BLaER1 treated with 17β-estradiol and CSF1 and Interleukin-3, amounts not matched to agents 10 nM and 100 nM (cell line): Measurements from ENCODE around the gene TMC2.
"Not testable (repeated sequence)": the region's sequence is repeated elsewhere in the genome, so short reads cannot be mapped to it uniquely, and the experiment has no call there.

Source experiments
- H3K27ac ChIP-seq, 11 experiments: shearing (Covaris generic); formaldehyde crosslinking; 2 replicates each; pipeline ENCODE4 v1.8.1; 2022
- H3K27me3 ChIP-seq, 11 experiments: shearing (Covaris generic); formaldehyde crosslinking; 2 replicates each; pipeline ENCODE4 v1.8.1; 2022
- H3K36me3 ChIP-seq, 11 experiments: shearing (Covaris generic); formaldehyde crosslinking; 2 replicates each; pipeline ENCODE4 v1.8.1; 2022
- H3K4me1 ChIP-seq, 10 experiments: shearing (Covaris generic); formaldehyde crosslinking; 2 replicates each; pipeline ENCODE4 v1.8.1; 2022
- H3K4me2 ChIP-seq, 11 experiments: shearing (Covaris generic); formaldehyde crosslinking; 2 replicates each; pipeline ENCODE4 v1.8.1; 2022
- H3K4me3 ChIP-seq, 10 experiments: shearing (Covaris generic); formaldehyde crosslinking; 2 replicates each; pipeline ENCODE4 v1.8.1; 2022
- H3K9ac ChIP-seq, 11 experiments: shearing (Covaris generic); formaldehyde crosslinking; 2 replicates each; pipeline ENCODE4 v1.8.1; 2022
- H3K9me3 ChIP-seq, 11 experiments: shearing (Covaris generic); formaldehyde crosslinking; replicated peaks in 1 of 11; 2 replicates each; pipeline ENCODE4 v1.8.1; 2022
- H4K20me1 ChIP-seq, 11 experiments: shearing (Covaris generic); formaldehyde crosslinking; 2 replicates each; pipeline ENCODE4 v1.8.1; 2022
- Cebpa-rat ChIP-seq, 11 experiments: shearing (Covaris generic); IDR thresholded peaks; 2 replicates each; pipeline ENCODE4 v1.8.1; 2022

The TMC2 gene, protein sequence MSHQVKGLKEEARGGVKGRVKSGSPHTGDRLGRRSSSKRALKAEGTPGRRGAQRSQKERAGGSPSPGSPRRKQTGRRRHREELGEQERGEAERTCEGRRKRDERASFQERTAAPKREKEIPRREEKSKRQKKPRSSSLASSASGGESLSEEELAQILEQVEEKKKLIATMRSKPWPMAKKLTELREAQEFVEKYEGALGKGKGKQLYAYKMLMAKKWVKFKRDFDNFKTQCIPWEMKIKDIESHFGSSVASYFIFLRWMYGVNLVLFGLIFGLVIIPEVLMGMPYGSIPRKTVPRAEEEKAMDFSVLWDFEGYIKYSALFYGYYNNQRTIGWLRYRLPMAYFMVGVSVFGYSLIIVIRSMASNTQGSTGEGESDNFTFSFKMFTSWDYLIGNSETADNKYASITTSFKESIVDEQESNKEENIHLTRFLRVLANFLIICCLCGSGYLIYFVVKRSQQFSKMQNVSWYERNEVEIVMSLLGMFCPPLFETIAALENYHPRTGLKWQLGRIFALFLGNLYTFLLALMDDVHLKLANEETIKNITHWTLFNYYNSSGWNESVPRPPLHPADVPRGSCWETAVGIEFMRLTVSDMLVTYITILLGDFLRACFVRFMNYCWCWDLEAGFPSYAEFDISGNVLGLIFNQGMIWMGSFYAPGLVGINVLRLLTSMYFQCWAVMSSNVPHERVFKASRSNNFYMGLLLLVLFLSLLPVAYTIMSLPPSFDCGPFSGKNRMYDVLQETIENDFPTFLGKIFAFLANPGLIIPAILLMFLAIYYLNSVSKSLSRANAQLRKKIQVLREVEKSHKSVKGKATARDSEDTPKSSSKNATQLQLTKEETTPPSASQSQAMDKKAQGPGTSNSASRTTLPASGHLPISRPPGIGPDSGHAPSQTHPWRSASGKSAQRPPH

GRCh38 chr20:2536560-2536986 lies at the start of gene TMC2:
TMC2 (plus strand) TSS chr20:2536573; CDS start chr20:2536622, 49 bp downstream.
- Histone ChIP-seq H3K4me2 (no peak within 1 kb of the TSS), H4K20me1 (no peaks in the 10 kb centered on the region), H3K27me3 (0 out of 22 replicates have a peak, but pooled peaks cover 0 to 4% (median 0%) of the 10 kb centered on the region in 11 experiments), H3K9me3 (no peaks in the 10 kb centered on the region), H3K4me3 (no peak within 1 kb of the TSS), H3K36me3 (no peaks in the 10 kb centered on the region), H3K27ac (no peak within 1 kb of the TSS), H3K9ac (peak within 1 kb of the TSS in 1 of 11 experiments; percentile 10; a peak in 1 of 22 replicates), H3K4me1 (no peaks in the 10 kb centered on the region)
- TF ChIP-seq Cebpa-rat (IDR thresholded peaks at IDR 0.05) = no peak

GRCh38 chr20:2502808-2503384 lies 33.5 kb upstream of the TMC2 start:
- not testable (repeated sequence) for H3K4me3 ChIP-seq, H3K27ac ChIP-seq, H3K27me3 ChIP-seq, H3K4me1 ChIP-seq, H3K9ac ChIP-seq, H3K4me2 ChIP-seq, H3K9me3 ChIP-seq
- peaks cover 27 to 38% (median 30%) of the 10 kb centered on the region in 11 experiments for H3K36me3 ChIP-seq
- H4K20me1 ChIP-seq = peaks cover 0 to 16% (median 0%) of the 10 kb centered on the region in 11 experiments; a peak in 6 of 22 replicates

DNA sequence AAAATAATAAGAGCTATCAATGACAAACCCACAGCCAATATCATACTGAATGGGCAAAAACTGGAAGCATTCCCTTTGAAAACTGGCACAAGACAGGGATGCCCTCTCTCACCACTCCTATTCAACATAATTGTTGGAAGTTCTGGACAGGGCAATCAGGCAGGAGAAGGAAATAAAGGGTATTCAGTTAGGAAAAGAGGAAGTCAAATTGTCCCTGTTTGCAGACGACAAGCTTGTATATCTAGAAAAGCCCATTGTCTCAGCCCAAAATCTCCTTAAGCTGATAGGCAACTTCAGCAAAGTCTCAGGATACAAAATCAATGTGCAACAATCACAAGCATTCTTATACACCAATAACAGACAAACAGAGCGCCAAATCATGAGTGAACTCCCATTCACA lies 31.6 kb upstream of the TMC2 start:
- Histone ChIP-seq H3K36me3 (peaks cover 11 to 19% (median 14%) of the 10 kb centered on the region in 11 experiments), H3K4me1 (peaks cover 13 to 17% (median 16%) of the 10 kb centered on the region in 10 experiments), H4K20me1 (peaks cover 0 to 16% (median 0%) of the 10 kb centered on the region in 11 experiments; a peak in 6 of 22 replicates)
- H3K9ac ChIP-seq, H3K4me2 ChIP-seq, H3K9me3 ChIP-seq, H3K4me3 ChIP-seq, H3K27me3 ChIP-seq, H3K27ac ChIP-seq: not testable (repeated sequence)

DNA sequence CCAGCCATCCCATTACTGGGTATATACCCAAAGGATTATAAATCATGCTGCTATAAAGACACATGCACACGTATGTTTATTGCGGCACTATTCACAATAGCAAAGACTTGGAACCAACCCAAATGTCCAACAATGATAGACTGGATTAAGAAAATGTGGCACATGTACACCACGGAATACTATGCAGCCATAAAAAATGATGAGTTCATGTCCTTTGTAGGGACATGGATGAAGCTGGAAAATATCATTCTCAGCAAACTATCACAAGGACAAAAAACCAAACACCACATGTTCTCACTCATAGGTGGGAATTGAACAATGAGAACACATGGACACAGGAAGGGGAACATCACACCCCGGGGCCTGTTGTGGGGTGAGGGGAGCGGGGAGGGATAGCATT lies 29.9 kb upstream of the TMC2 start:
- not testable (repeated sequence) for H3K27me3 ChIP-seq, H3K9ac ChIP-seq, H4K20me1 ChIP-seq, H3K4me3 ChIP-seq, H3K4me2 ChIP-seq, H3K9me3 ChIP-seq, H3K36me3 ChIP-seq, H3K27ac ChIP-seq
- peaks cover 13 to 17% (median 16%) of the 10 kb centered on the region in 10 experiments for H3K4me1 ChIP-seq

GRCh38 chr20:2507464-2507863 lies 28.9 kb upstream of the TMC2 start:
- Histone ChIP-seq H3K4me2 (peak overlapping the region; percentile 90 to 97 (median 95)), H3K4me3 (peak overlapping the region; percentile 81 to 91 (median 86); a peak in 19 of 20 replicates), H3K4me1 (peaks cover 13 to 17% (median 16%) of the 10 kb centered on the region in 10 experiments), H3K27ac (peak overlapping the region in 1 of 11 experiments; percentile 91; a peak in 2 of 22 replicates), H4K20me1 (no peaks in the 10 kb centered on the region), H3K27me3 (no peaks in the 10 kb centered on the region), H3K9ac (peak overlapping the region; percentile 83 to 91 (median 88); a peak in 18 of 22 replicates), H3K36me3 (no peaks in the 10 kb centered on the region), H3K9me3 (0 out of 22 replicates have a peak, but pooled peaks cover 0 to 4% (median 0%) of the 10 kb centered on the region in 11 experiments)
- TF ChIP-seq Cebpa-rat (IDR thresholded peaks at IDR 0.05) = no peak

- no peak for TF ChIP-seq Cebpa-rat (IDR thresholded peaks at IDR 0.05)
Measured at GRCh38 chr20:2507875-2508630, 28.3 kb upstream of the TMC2 start.

DNA sequence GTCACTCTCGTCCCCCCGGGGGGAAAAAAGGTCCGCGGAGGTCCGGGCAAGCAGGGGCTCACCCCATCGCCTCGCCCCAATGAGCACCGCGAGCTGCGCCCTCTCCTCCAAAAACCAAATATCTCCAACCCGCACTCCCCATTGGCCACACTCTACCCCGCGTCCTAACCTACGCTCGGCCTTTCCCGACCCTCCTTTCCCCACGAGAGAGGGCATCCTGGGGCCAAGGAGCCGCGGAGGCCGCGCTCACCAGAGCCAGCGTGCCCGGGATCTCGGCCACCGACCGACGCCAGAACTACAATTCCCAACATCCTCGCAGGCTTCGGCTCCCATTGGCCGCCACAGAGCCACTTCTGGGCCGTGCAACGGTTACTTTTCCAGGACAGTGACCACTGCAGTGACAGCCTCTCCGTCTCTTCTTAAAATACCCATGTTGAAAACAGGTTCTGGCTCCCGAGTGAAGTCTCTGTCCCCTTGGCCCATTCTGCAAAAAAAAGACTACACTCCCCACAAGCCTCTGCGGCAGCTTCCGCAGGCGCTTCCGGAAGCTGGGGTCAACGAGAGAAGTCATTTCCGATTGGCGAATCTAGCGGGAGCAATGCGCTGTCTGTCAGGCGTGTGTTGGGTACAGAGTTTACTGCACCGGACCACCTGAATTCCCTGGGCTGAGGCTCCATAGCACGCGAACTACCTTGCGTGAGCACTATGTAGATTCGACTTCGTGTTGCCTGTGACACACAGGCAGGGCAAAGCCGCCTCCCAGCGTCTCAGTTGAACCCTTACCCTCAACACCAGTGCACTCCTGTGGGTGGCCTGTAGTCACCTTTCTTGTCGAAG lies 27.5 kb upstream of the TMC2 start, which contains the start of gene ZNF343:
Gene ZNF343, minus strand, starts transcription at position 285 of the 837 bp plus-strand sequence. CDS start 15,020 bp downstream, outside the sequence.
- Histone ChIP-seq H3K27me3 (no peaks in the 10 kb centered on the region), H3K27ac (peak within 1 kb of the TSS; percentile 75 to 94 (median 91)), H3K9ac (peak within 1 kb of the TSS; percentile 83 to 91 (median 88)), H3K36me3 (no peaks in the 10 kb centered on the region), H3K9me3 (no peaks in the 10 kb centered on the region), H3K4me1 (peaks cover 13 to 18% (median 16%) of the 10 kb centered on the region in 10 experiments), H3K4me3 (peak within 1 kb of the TSS; percentile 81 to 91 (median 86)), H3K4me2 (peak within 1 kb of the TSS; percentile 90 to 97 (median 95)), H4K20me1 (no peaks in the 10 kb centered on the region)
- no peak for TF ChIP-seq Cebpa-rat (IDR thresholded peaks at IDR 0.05)

More at GRCh38 chr20:2507875-2508630, 28.3 kb upstream of the TMC2 start:
- Histone ChIP-seq H4K20me1 (no peaks in the 10 kb centered on the region), H3K4me2 (peak overlapping the region; percentile 90 to 97 (median 95)), H3K4me1 (peaks cover 13 to 17% (median 16%) of the 10 kb centered on the region in 10 experiments), H3K9me3 (0 out of 22 replicates have a peak, but pooled peaks cover 0 to under 1% (median 0%) of the 10 kb centered on the region in 11 experiments), H3K9ac (peak overlapping the region; percentile 83 to 91 (median 88)), H3K36me3 (no peaks in the 10 kb centered on the region), H3K27me3 (no peaks in the 10 kb centered on the region), H3K27ac (peak overlapping the region; percentile 75 to 94 (median 91)), H3K4me3 (peak overlapping the region; percentile 81 to 91 (median 86))
